Measurements from ENCODE around the gene MYCN.

The MYCN gene

DNA sequence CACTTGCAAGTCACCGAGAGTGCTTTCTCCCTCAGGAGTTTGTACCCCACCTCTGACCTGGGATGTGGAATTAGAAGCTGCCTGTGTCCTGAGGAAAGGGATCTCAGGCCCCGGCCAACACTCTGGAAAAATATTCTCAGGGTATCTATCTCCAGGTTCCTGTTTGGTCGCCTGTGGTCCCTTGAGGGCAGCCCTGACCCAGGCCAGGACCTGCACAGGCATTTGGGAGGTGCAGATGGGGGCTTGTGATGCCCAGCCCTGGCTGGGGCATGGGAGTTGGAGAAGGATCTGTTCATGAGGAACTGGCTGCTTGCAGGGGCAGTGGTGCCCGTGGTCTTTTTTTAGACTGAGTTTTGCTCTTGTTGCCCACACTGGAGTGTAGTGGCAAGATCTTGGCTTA is 46.3 kb downstream of the MYCN start:
- Histone ChIP-seq H3K27ac (ENCODE audit: insufficient read depth, low read depth, low read length, poor library complexity, severe bottlenecking) (no peak overlapping the region), H3K4me1 (ENCODE audit: control insufficient read depth, insufficient read depth, low read length) (peaks cover 48% of the 10 kb centered on the region), H3K4me3 (ENCODE audit: insufficient read depth, low read depth, low read length) (no peak overlapping the region), H3K27me3 (ENCODE audit: control insufficient read depth, insufficient read depth, low read length, poor library complexity, severe bottlenecking) (no peaks in the 10 kb centered on the region), H3K36me3 (ENCODE audit: control insufficient read depth, insufficient read depth, low read length) (no peaks in the 10 kb centered on the region), H3K9me3 (ENCODE audit: control insufficient read depth, low read length) (no peaks in the 10 kb centered on the region)
- 88 to 95% methylated on average over 4 of the region's 4 CpGs for WGBS, 2 experiments

DNA sequence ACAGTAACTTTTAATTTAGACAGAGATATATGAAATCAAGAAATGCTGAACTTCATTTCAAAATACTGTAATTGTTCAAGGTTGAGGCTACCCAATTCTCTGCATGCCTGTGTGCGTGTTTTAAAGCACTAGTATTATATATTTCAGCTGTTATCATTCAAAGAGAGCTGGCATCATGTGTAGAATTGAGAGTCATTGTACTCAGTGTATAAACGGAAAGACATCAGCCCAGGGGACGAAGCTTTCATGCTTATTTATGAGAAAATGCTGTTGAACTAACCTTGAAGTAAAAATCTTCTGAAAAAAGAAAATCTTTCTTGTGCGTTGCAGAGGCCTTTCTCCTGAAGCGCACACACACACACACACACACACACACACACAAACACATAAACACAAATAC is 48.4 kb downstream of the MYCN start:
- WGBS, 2 experiments = 88 to 95% methylated on average over 5 of the region's 5 CpGs
- peaks cover 29% of the 10 kb centered on the region for H3K4me1 ChIP-seq (ENCODE audit: control insufficient read depth, insufficient read depth, low read length)
- no peaks in the 10 kb centered on the region for H3K27me3 ChIP-seq (ENCODE audit: control insufficient read depth, insufficient read depth, low read length, poor library complexity, severe bottlenecking)
- H3K4me3 ChIP-seq (ENCODE audit: insufficient read depth, low read depth, low read length) = no peak overlapping the region
- no peaks in the 10 kb centered on the region for H3K36me3 ChIP-seq (ENCODE audit: control insufficient read depth, insufficient read depth, low read length)
- H3K27ac ChIP-seq (ENCODE audit: insufficient read depth, low read depth, low read length, poor library complexity, severe bottlenecking) = no peak overlapping the region
- no peaks in the 10 kb centered on the region for H3K9me3 ChIP-seq (ENCODE audit: control insufficient read depth, low read length)

DNA sequence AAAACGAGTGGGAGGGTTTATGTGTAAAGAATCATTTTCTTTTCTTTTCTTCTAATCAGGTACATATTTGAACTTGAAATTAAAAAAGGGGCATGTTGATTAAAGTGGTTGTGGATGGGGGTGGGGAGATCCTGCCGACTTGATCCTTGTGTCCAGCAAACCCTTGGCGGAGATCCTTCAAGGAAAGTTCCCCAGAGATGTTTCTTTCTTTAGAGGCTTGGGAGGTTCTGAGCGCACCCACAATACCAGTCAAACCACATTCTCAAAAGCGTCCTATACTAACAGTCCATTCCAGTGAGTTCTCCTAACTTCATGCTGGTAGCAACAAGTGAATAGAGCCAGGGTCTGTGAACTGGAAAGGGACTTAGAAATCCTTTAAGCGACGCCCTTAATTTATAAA is 49.2 kb downstream of the MYCN start:
- no peaks in the 10 kb centered on the region for H3K9me3 ChIP-seq (ENCODE audit: control insufficient read depth, low read length)
- H3K4me3 ChIP-seq (ENCODE audit: insufficient read depth, low read depth, low read length) = no peak overlapping the region
- WGBS, 2 experiments = 58 to 64% methylated on average over 6 of the region's 7 CpGs
- H3K4me1 ChIP-seq (ENCODE audit: control insufficient read depth, insufficient read depth, low read length) = peaks cover 20% of the 10 kb centered on the region
- H3K27me3 ChIP-seq (ENCODE audit: control insufficient read depth, insufficient read depth, low read length, poor library complexity, severe bottlenecking) = no peaks in the 10 kb centered on the region
- H3K36me3 ChIP-seq (ENCODE audit: control insufficient read depth, insufficient read depth, low read length) = no peaks in the 10 kb centered on the region
- H3K27ac ChIP-seq (ENCODE audit: insufficient read depth, low read depth, low read length, poor library complexity, severe bottlenecking) = no peak overlapping the region

DNA sequence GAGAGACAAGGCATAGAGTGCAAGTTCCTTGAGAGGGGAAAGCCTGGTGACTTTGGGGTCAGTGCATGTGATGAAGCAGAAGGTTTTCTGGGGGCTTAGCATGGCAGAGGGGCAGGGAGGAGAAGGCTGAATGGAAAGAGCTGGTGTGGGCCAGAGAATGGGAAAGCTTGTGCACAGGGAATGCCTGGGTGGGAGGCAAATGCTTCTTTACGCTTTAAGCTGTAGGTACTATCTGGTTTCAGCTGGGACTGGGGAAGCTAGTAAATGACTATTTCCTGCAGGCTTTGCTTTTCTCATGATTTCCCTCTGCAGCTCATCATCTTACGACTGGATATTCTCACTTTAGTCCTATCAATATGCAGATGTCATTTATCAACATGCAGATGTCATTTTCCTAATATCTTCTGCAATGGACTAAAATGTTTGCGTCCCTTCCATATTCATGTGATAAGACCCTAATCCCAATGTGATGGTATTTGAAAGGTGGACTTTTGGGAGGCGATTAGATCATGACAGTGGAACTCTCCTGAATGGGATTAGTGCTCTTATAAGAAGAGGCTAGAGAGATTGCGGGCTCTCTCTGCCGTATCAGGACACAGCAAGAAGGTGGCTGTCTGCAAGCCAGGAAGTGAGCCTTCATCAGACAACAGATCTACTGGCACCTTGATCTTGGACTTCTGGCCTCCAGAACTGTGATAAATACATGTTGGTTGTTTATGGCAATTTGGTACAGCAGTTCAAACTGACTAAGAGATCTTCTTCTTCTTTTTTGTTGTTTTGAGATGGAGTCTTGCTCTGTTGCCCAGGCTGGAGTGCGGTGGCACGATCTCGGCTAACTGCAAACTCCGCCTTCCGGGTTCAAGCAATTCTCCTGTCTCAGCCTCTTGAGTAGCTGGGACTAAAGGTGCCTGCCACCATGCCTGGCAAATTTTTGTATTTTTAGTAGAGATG is 50.1 kb downstream of the MYCN start:
- H3K4me3 ChIP-seq (ENCODE audit: insufficient read depth, low read depth, low read length) = no peak overlapping the region
- H3K9me3 ChIP-seq (ENCODE audit: control insufficient read depth, low read length) = no peaks in the 10 kb centered on the region
- 90 to 93% methylated on average over 11 of the region's 11 CpGs for WGBS, 2 experiments
- H3K27me3 ChIP-seq (ENCODE audit: control insufficient read depth, insufficient read depth, low read length, poor library complexity, severe bottlenecking) = no peaks in the 10 kb centered on the region
- no peaks in the 10 kb centered on the region for H3K36me3 ChIP-seq (ENCODE audit: control insufficient read depth, insufficient read depth, low read length)
- peaks cover 13% of the 10 kb centered on the region for H3K4me1 ChIP-seq (ENCODE audit: control insufficient read depth, insufficient read depth, low read length)
- H3K27ac ChIP-seq (ENCODE audit: insufficient read depth, low read depth, low read length, poor library complexity, severe bottlenecking) = no peak overlapping the region

DNA sequence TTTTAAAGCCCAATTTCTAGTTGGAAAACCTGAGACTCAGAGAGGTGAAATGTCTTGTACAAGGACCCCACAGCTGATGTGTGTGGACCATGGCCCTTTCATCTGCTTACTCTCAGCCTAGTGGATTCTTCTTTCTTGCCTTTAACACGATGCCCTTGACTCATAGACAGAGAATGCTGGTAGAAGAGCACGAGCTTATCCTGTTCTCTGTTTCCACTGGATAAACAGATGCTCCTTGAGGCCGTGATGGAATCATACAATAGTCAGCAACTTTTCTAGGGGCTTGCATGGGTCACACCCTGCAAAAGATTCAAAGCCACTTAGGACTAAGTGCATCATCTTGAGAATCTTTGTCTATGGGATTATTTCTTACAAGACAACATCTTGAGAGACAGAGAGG is 50.9 kb downstream of the MYCN start:
- 79 to 81% methylated on average over 3 of the region's 3 CpGs for WGBS, 2 experiments
- no peak overlapping the region for H3K27ac ChIP-seq (ENCODE audit: insufficient read depth, low read depth, low read length, poor library complexity, severe bottlenecking)
- no peaks in the 10 kb centered on the region for H3K27me3 ChIP-seq (ENCODE audit: control insufficient read depth, insufficient read depth, low read length, poor library complexity, severe bottlenecking)
- peaks cover 8% of the 10 kb centered on the region for H3K4me1 ChIP-seq (ENCODE audit: control insufficient read depth, insufficient read depth, low read length)
- no peaks in the 10 kb centered on the region for H3K36me3 ChIP-seq (ENCODE audit: control insufficient read depth, insufficient read depth, low read length)
- no peak overlapping the region for H3K4me3 ChIP-seq (ENCODE audit: insufficient read depth, low read depth, low read length)
- no peaks in the 10 kb centered on the region for H3K9me3 ChIP-seq (ENCODE audit: control insufficient read depth, low read length)

DNA sequence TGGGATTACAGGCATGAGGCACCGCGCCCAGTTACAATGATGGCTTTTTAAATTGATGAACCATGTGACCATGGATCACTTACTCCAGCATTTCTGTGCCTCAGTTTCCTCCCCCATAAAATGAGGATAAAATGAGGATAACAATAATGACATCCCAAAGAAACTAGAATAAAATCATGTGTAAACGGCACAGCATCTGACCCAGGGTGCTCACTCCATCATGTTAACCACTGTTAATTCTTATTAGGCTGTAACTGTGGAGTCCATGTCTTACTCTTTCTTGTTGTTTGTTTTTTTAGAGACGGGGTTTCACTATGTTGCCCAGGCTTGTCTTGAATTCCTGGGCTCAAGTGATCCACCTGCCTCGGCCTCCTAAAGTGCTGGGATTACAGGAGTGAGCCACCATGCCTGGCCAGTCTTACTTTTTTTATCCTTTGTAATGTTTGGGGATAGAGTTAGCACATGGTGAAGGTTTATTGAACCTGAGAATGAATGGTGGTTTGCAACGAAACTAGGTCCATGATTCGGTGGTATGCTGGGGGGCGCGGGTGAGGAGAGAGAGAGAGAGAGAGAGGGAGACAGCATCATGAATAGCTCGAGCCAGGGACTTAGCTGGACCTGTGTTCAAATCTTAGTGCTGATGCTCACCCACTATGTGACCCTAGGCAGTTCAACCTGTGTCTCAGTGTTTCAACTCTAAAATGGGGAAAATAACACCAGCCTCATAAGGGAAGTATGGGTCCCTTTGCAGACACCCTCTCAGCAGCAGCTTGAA is 52.3 kb downstream of the MYCN start:
- Histone ChIP-seq H3K27me3 (ENCODE audit: control insufficient read depth, insufficient read depth, low read length, poor library complexity, severe bottlenecking) (no peaks in the 10 kb centered on the region), H3K4me3 (ENCODE audit: insufficient read depth, low read depth, low read length) (no peak overlapping the region), H3K36me3 (ENCODE audit: control insufficient read depth, insufficient read depth, low read length) (no peaks in the 10 kb centered on the region), H3K4me1 (ENCODE audit: control insufficient read depth, insufficient read depth, low read length) (peaks cover 8% of the 10 kb centered on the region), H3K9me3 (ENCODE audit: control insufficient read depth, low read length) (no peaks in the 10 kb centered on the region), H3K27ac (ENCODE audit: insufficient read depth, low read depth, low read length, poor library complexity, severe bottlenecking) (no peak overlapping the region)
- 85 to 88% methylated on average over 10 of the region's 10 CpGs for WGBS, 2 experiments

DNA sequence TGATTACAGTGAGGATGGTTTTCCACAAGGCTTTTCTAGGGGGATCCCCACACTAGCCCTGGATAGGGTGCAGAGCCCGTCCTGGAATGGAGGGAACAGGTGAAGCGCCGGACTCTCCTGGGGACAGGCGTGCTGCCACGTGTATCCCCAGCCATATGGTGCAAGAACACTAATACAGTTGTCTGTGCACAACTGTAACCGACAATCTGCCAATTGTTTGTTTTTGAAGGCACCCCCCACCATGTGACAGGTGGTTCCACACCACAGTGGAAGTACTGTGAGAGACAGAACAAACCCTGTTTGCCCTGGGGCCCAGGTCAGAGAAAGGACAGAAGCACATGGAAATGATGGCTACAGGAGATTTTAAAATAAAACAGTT is 52.9 kb downstream of the MYCN start:
- Histone ChIP-seq H3K27ac (ENCODE audit: insufficient read depth, low read depth, low read length, poor library complexity, severe bottlenecking) (no peak overlapping the region), H3K4me3 (ENCODE audit: insufficient read depth, low read depth, low read length) (no peak overlapping the region), H3K36me3 (ENCODE audit: control insufficient read depth, insufficient read depth, low read length) (no peaks in the 10 kb centered on the region), H3K9me3 (ENCODE audit: control insufficient read depth, low read length) (no peaks in the 10 kb centered on the region), H3K4me1 (ENCODE audit: control insufficient read depth, insufficient read depth, low read length) (peaks cover 8% of the 10 kb centered on the region), H3K27me3 (ENCODE audit: control insufficient read depth, insufficient read depth, low read length, poor library complexity, severe bottlenecking) (no peaks in the 10 kb centered on the region)
- 79% methylated on average over 6 of the region's 6 CpGs for WGBS, 2 experiments

DNA sequence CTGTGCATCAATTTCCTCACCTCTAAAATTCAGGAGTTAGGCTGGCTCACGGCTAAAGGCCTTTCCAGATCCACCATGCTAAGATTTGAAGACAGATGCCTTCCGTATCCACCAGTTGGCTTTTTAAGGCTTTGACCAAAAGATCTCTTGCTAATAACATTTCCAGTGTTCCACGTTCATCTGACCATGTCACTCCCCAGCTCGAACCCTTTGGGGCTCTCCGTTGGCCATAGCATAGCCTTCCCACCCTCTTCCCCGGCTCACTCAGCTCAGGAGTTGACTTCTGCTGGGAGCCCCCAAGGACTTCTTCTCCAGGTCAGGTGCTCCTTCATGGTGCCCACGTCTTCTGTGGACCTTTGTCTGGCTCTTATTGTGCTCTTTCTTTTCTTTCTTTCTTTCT is 53.3 kb downstream of the MYCN start:
- Histone ChIP-seq H3K9me3 (ENCODE audit: control insufficient read depth, low read length) (no peaks in the 10 kb centered on the region), H3K4me1 (ENCODE audit: control insufficient read depth, insufficient read depth, low read length) (peaks cover 8% of the 10 kb centered on the region), H3K36me3 (ENCODE audit: control insufficient read depth, insufficient read depth, low read length) (no peaks in the 10 kb centered on the region), H3K27me3 (ENCODE audit: control insufficient read depth, insufficient read depth, low read length, poor library complexity, severe bottlenecking) (no peaks in the 10 kb centered on the region), H3K27ac (ENCODE audit: insufficient read depth, low read depth, low read length, poor library complexity, severe bottlenecking) (no peak overlapping the region), H3K4me3 (ENCODE audit: insufficient read depth, low read depth, low read length) (no peak overlapping the region)
- WGBS, 2 experiments = 92 to 94% methylated on average over 7 of the region's 7 CpGs

DNA sequence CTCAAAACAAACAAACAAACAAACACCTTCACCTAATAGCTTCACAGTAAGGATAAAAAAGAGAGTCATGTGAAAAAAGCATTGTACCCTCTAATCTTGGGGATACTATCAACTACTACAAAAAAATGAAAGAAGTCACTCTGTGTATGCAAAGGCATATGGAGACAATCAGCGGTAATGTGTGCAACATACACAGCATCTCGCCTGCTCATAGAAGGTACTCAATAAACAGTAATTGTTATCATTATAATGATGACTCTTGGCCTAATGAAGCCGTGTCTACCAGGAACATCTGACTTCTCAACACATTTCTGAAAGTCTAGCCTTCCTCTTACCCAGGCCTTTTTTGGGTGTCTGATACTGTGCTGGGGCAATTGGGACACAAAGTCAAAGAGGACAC is 55.3 kb downstream of the MYCN start:
- Histone ChIP-seq H3K9me3 (ENCODE audit: control insufficient read depth, low read length) (no peaks in the 10 kb centered on the region), H3K36me3 (ENCODE audit: control insufficient read depth, insufficient read depth, low read length) (no peaks in the 10 kb centered on the region), H3K4me3 (ENCODE audit: insufficient read depth, low read depth, low read length) (no peak overlapping the region), H3K27me3 (ENCODE audit: control insufficient read depth, insufficient read depth, low read length, poor library complexity, severe bottlenecking) (no peaks in the 10 kb centered on the region), H3K27ac (ENCODE audit: insufficient read depth, low read depth, low read length, poor library complexity, severe bottlenecking) (no peak overlapping the region), H3K4me1 (ENCODE audit: control insufficient read depth, insufficient read depth, low read length) (peaks cover 5% of the 10 kb centered on the region)
- WGBS, 2 experiments = 92 to 93% methylated on average over 3 of the region's 3 CpGs

All from ectodermal cell (in vitro differentiated cells).